K562 (cell line): ENCODE measurements around the gene PMVK. TPM values are rescaled to one million over a fixed set of nuclear protein-coding genes. Genes with fewer than 3 reads are reported as not detected.

ENCODE experiments used
- ATAC-seq: fragments of 200-7000 bp; cut with Tn5 transposase; 3 replicates; pipeline ENCODE4 v1.9.1; 2020; ENCODE audit warnings: moderate library complexity
- BruUV-seq: library from RNA; stranded (reverse); fragments of 400-500 nt; replicated peaks from 2 replicates; lab custom pipeline; 2021; lab: Mats Ljungman, UMichigan
- CTCF ChIA-PET: fragments of 300-600 bp; formaldehyde crosslinking; extraction: SDS; loops from one replicate; lab custom pipeline; 2021; ENCODE audit warnings: low intra/inter-chr PET ratio; lab: Yijun Ruan, JAX
- POLR2A ChIA-PET: fragments of 300-600, 350-650 bp; sonication (Branson Sonifier 250); formaldehyde crosslinking; extraction: SDS; loops from one replicate; lab custom pipeline; 2021; ENCODE audit warnings: antibody characterized with exemption, inconsistent platforms; lab: Yijun Ruan, JAX
- DNase-seq, 4 experiments: peaks; one replicate each; pipeline versions ENCODE4 v3.0.0 to v3.0.0-alpha.2; 2011 to 2018; ENCODE audit warnings: low spot score in 3 of 4, mixed read lengths in 3 of 4; ENCODE audit errors: extremely low read depth in 1 of 4
- FAIRE-seq: peaks from 2 replicates; lab custom pipeline; 2011; peaks lifted over from hg19 to GRCh38; lab: Jason Lieb, UNC
- H2AFZ ChIP-seq: 2 replicates; pipeline ENCODE4 v1.6.0; 2011; ENCODE audit warnings: low read depth, low read length, control low read depth, inconsistent platforms
- H3K27ac ChIP-seq: fragments of 200-600 bp; 3 replicates; pipeline ENCODE4 v1.8.0; 2011; ENCODE audit warnings: low read depth, mild to moderate bottlenecking, control low read depth, inconsistent platforms, low read length, moderate library complexity, mixed read lengths; ENCODE audit errors: extremely low read depth
- H3K27me3 ChIP-seq, 2 experiments: fragments of 300-600 bp in 1 of 2; 2 replicates in 1 of 2; 3 replicates in 1 of 2; pipeline versions ENCODE4 v1.6.0 to v1.8.0; 2011; ENCODE audit warnings: inconsistent platforms in 2 of 2, low read length in 2 of 2, mild to moderate bottlenecking in 1 of 2, mixed read lengths in 1 of 2, moderate library complexity in 1 of 2; ENCODE audit not compliant: control insufficient read depth in 2 of 2, insufficient read depth in 2 of 2
- H3K36me3 ChIP-seq: fragments of 300-600 bp; 3 replicates; pipeline ENCODE4 v1.8.0; 2011; ENCODE audit warnings: mild to moderate bottlenecking, low read length, inconsistent platforms; ENCODE audit not compliant: control insufficient read depth, insufficient read depth
- H3K4me1 ChIP-seq, 2 experiments: fragments of 200-600 bp in 1 of 2; replicated peaks in 1 of 2; 2 replicates in 1 of 2; 3 replicates in 1 of 2; pipeline versions ENCODE4 v1.5.1 to v1.8.0; 2011; ENCODE audit warnings: inconsistent platforms in 2 of 2, low read length in 2 of 2, mild to moderate bottlenecking in 1 of 2, mixed read lengths in 1 of 2, moderate library complexity in 1 of 2; ENCODE audit not compliant: control insufficient read depth in 2 of 2, insufficient read depth in 2 of 2
- H3K4me2 ChIP-seq: 2 replicates; pipeline ENCODE4 v1.6.1; 2011; ENCODE audit warnings: low read length, control low read depth, inconsistent platforms, mixed read lengths; ENCODE audit not compliant: insufficient read depth
- H3K4me3 ChIP-seq: fragments of 200-600 bp; sonication (generic), shearing (Covaris generic); 2 replicates; pipeline ENCODE4 v1.5.1; 2016; ENCODE audit warnings: control low read depth, inconsistent platforms
- H3K79me2 ChIP-seq: fragments of 200-600 bp; 3 replicates; pipeline ENCODE4 v1.8.0; 2011; ENCODE audit warnings: low read length, inconsistent platforms; ENCODE audit not compliant: control insufficient read depth, insufficient read depth
- H3K9ac ChIP-seq, 2 experiments: 2 replicates each; pipeline versions ENCODE4 v1.6.0 to v1.6.1; 2011; ENCODE audit warnings: low read depth in 2 of 2, low read length in 2 of 2, control low read depth in 1 of 2, inconsistent platforms in 1 of 2, mild to moderate bottlenecking in 1 of 2, mixed read lengths in 1 of 2; ENCODE audit not compliant: insufficient read depth in 1 of 2
- H3K9me1 ChIP-seq: one replicate; pipeline ENCODE4 v1.6.0; 2011; ENCODE audit warnings: inconsistent platforms, mild to moderate bottlenecking, low read length, moderate library complexity; ENCODE audit not compliant: control insufficient read depth, insufficient read depth
- H3K9me3 ChIP-seq: replicated peaks from 2 replicates; pipeline ENCODE4 v1.5.1; 2011; ENCODE audit warnings: low read depth, low read length, inconsistent platforms; ENCODE audit not compliant: control insufficient read depth, insufficient read depth
- H4K20me1 ChIP-seq: replicated peaks from 2 replicates; pipeline ENCODE4 v1.6.1; 2011; ENCODE audit warnings: low read length, inconsistent platforms, mixed read lengths; ENCODE audit not compliant: control insufficient read depth, insufficient read depth
- ATF1 ChIP-seq, 2 experiments: fragments of 450-650 bp in 1 of 2; IDR thresholded peaks; 2 replicates each; pipeline ENCODE4 v1.6.1; 2016; ENCODE audit warnings: missing compliant biosample characterization in 1 of 2, missing genetic modification characterization in 1 of 2
- CSDE1 ChIP-seq, 2 experiments: fragments of 450-650 bp; IDR thresholded peaks; 2 replicates each; pipeline ENCODE4 v1.6.1; 2016; ENCODE audit warnings: mild to moderate bottlenecking in 1 of 2
- HES1 ChIP-seq: fragments of 450-650 bp; IDR thresholded peaks from 2 replicates; pipeline ENCODE4 v1.6.1; 2016; ENCODE audit warnings: low read depth, mild to moderate bottlenecking, moderate library complexity
- RFX1 ChIP-seq: fragments of 450-650 bp; IDR thresholded peaks from 2 replicates; pipeline ENCODE4 v1.6.1; 2016; ENCODE audit warnings: mild to moderate bottlenecking, moderate library complexity
- TCF7L2 ChIP-seq: fragments of 150-350 bp; IDR thresholded peaks from 2 replicates; pipeline ENCODE4 v1.6.1; 2016; ENCODE audit warnings: low read depth, mild to moderate bottlenecking, low read length, moderate library complexity
- ZNF121 ChIP-seq: sonication (generic); formaldehyde crosslinking; conservative IDR thresholded peaks from 2 replicates; pipeline ENCODE4 v1.8.0; 2022; ENCODE audit warnings: missing genetic modification reagents
- WGBS: fragments of 100-300 bp; shearing (Covaris generic); methylation state at CpG from one replicate; pipeline ENCODE4 v1.1.6; 2016; ENCODE audit warnings: low coverage, mixed read lengths; ENCODE audit not compliant: insufficient coverage; ENCODE audit errors: missing lambda C conversion rate; 5-methylcytosine and 5-hydroxymethylcytosine counted together
- in situ Hi-C: fragments of 300-500 bp; cut with MboI; formaldehyde crosslinking; loops from 4 replicates; pipeline ENCODE4 v1.15.0; 2018; ENCODE audit warnings: inconsistent platforms, mixed read lengths
- intact Hi-C: fragments of 100-400 bp; cut with micrococcal nuclease; formaldehyde crosslinking; loops from 2 replicates; pipeline ENCODE4 v1.14.2; 2022
- polyA plus RNA-seq, 8 experiments: library from polyadenylated mRNA; depleted of rRNA in 4 of 8; stranded (reverse) in 5 of 8; unstranded in 3 of 8; fragments of >200 nt; fragmentation: Nextera tagmentation in 2 of 8; fragmentation: Illumina TruSeq in 1 of 8; extraction: Ambion mirVana in 2 of 8; extraction: Trizol in 1 of 8; gene quantifications; 2 replicates each; pipeline versions ENCODE4 v1.2.1 to v1.2.3, GENCODE V29; 2011 to 2014; ENCODE audit warnings: inconsistent platforms in 1 of 8, missing spikeins in 1 of 8
- total RNA-seq, 7 experiments: library from RNA; depleted of rRNA in 6 of 7; stranded (reverse); fragments of >200 nt in 6 of 7; fragmentation: Illumina TruSeq in 2 of 7; extraction: Trizol in 2 of 7; gene quantifications; 2 replicates each; pipeline versions ENCODE4 v1.2.1 to v1.2.3, GENCODE V29; 2011 to 2021; ENCODE audit warnings: low replicate concordance in 1 of 7
- TF ChIP-seq, protein P1 (sequence below): fragments of 450-650 bp; IDR thresholded peaks from 2 replicates; pipeline ENCODE4 v1.6.1; 2018; ENCODE audit warnings: mild to moderate bottlenecking, low read depth; ENCODE audit not compliant: partially characterized antibody

The PMVK gene
- total and polyA plus RNA-seq, 9 of the 15 experiments (the other 6 are each of a cell fraction or from before 2014, with no cell fraction given): 1.1 to 15.3 (median 6.3) TPM

GRCh38 chr1:154940213-154940560 lies 3.7 kb upstream of the PMVK start (continued):
- TF ChIP-seq, protein P1, sequence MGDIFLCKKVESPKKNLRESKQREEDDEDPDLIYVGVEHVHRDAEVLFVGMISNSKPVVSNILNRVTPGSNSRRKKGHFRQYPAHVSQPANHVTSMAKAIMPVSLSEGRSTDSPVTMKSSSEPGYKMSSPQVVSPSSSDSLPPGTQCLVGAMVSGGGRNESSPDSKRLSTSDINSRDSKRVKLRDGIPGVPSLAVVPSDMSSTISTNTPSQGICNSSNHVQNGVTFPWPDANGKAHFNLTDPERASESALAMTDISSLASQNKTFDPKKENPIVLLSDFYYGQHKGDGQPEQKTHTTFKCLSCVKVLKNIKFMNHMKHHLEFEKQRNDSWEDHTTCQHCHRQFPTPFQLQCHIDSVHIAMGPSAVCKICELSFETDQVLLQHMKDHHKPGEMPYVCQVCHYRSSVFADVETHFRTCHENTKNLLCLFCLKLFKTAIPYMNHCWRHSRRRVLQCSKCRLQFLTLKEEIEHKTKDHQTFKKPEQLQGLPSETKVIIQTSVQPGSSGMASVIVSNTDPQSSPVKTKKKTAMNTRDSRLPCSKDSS: no peak
- no peak for TF ChIP-seq CSDE1 (IDR thresholded peaks at IDR 0.05)
- no peak for TF ChIP-seq TCF7L2

- Histone ChIP-seq H4K20me1 (no peaks in the 10 kb centered on the region), H3K27ac (no peak overlapping the region), H3K4me1 (peaks cover 30 to 41% of the 10 kb centered on the region in 2 experiments; a peak in 4 of 5 replicates), H3K27me3 (no peaks in the 10 kb centered on the region), H3K36me3 (no peaks in the 10 kb centered on the region), H3K9me1 (no peaks in the 10 kb centered on the region), H3K79me2 (peaks cover 3% of the 10 kb centered on the region; the same call in 1 of the 3 replicates), H3K9ac (peak overlapping the region in 1 of 2 experiments; percentile 64; a peak in 1 of 4 replicates), H3K9me3 (no peaks in the 10 kb centered on the region), H3K4me3 (no peak overlapping the region), H3K4me2 (no peak overlapping the region), H2AFZ (no peak overlapping the region)
- FAIRE-seq: no peak
- intact Hi-C loops (loop anchor here (5.0 kb wide), 1 partner anchor 167 kb away; no protein-coding TSS in a partner anchor), in situ Hi-C loops (no loop called here)
- TF ChIP-seq ZNF121 (CRISPR knock-in tag): peak; percentile 91
- no peak for TF ChIP-seq RFX1
- TF ChIP-seq ATF1 (CRISPR knock-in tag; IDR thresholded peaks at IDR 0.05): no peak
- peak; percentile 32; the same call in 1 of the 2 replicates for TF ChIP-seq ATF1 (tag; IDR thresholded peaks at IDR 0.05)
- TF ChIP-seq HES1: no peak
- no peak for ATAC-seq
- WGBS: 84% methylated on average over 7 of the region's 7 CpGs
- POLR2A ChIA-PET: interaction anchor here (0.6 to 1.3 kb wide), 5 partner anchors 10 to 533 kb away, joined by 3 to 4 read pairs (median 3); no protein-coding TSS in a partner anchor
- CTCF ChIA-PET: no interaction called here
- BruUV-seq: no TSS peak
- peak in 1 of 4 experiments; percentile 34 for DNase-seq
Measured at GRCh38 chr1:154938604-154939399, 2.3 kb upstream of the PMVK start.
